HG03575 (cell line): Measurements from ENCODE around the gene SPAG17.

Experiments
- ATAC-seq: cut with Tn5 transposase; IDR thresholded peaks from one replicate; pipeline ENCODE4 v1.9.1; 2021; ENCODE audit not compliant: unreplicated experiment, insufficient number of reproducible peaks, low FRiP score; ENCODE audit errors: extremely low read depth

The SPAG17 gene

GRCh38 chr1:118021668-118022067, 163.4 kb downstream of the SPAG17 start:
- no peak for ATAC-seq

- ATAC-seq = no peak
Observed at GRCh38 chr1:118018060-118018459, 167.0 kb downstream of the SPAG17 start.

- no peak for ATAC-seq
Observed at GRCh38 chr1:118013938-118014337, 171.1 kb downstream of the SPAG17 start.

GRCh38 chr1:118013336-118013735, 171.7 kb downstream of the SPAG17 start:
- no peak for ATAC-seq

- ATAC-seq = no peak
Observed at GRCh38 chr1:118012515-118013124, 172.4 kb downstream of the SPAG17 start.

- no peak for ATAC-seq
Observed at GRCh38 chr1:118008011-118008410, 177.0 kb downstream of the SPAG17 start.

- ATAC-seq = no peak
Observed at GRCh38 chr1:118007391-118007790, 177.6 kb downstream of the SPAG17 start.

GRCh38 chr1:118004312-118004711, 180.7 kb downstream of the SPAG17 start:
- ATAC-seq = no peak

- ATAC-seq = no peak
Observed at GRCh38 chr1:117985973-117986372, 199.1 kb downstream of the SPAG17 start.

GRCh38 chr1:117985239-117985638, 199.8 kb downstream of the SPAG17 start:
- ATAC-seq = no peak

GRCh38 chr1:117981455-117982192, 203.4 kb downstream of the SPAG17 start:
- no peak for ATAC-seq

- ATAC-seq = no peak
Observed at GRCh38 chr1:117976381-117976780, 208.6 kb downstream of the SPAG17 start.

GRCh38 chr1:117971777-117972176, 213.3 kb downstream of the SPAG17 start:
- ATAC-seq = no peak

- ATAC-seq = no peak
Observed at GRCh38 chr1:117970252-117970651, 214.8 kb downstream of the SPAG17 start.

GRCh38 chr1:117967881-117968280, 217.1 kb downstream of the SPAG17 start:
- ATAC-seq = no peak

GRCh38 chr1:117967477-117967876, 217.6 kb downstream of the SPAG17 start:
- no peak for ATAC-seq

- ATAC-seq = no peak
Observed at GRCh38 chr1:117964290-117965038, 220.6 kb downstream of the SPAG17 start.

GRCh38 chr1:117959364-117959763, 225.7 kb downstream of the SPAG17 start:
- no peak for ATAC-seq

- ATAC-seq = no peak
Observed at GRCh38 chr1:117952386-117952785, 232.6 kb downstream of the SPAG17 start.

- ATAC-seq = no peak
Observed at GRCh38 chr1:117942293-117942692, 242.7 kb downstream of the SPAG17 start.
